K562 (cell line): Measurements from ENCODE around the gene HIVEP3. TPM values are rescaled to one million over a fixed set of nuclear protein-coding genes. Genes with fewer than 3 reads are reported as not detected.

Experiments used
- ATAC-seq: fragments of 200-7000 bp; cut with Tn5 transposase; 3 replicates; pipeline ENCODE4 v1.9.1; 2020; ENCODE audit warnings: moderate library complexity
- BruUV-seq: library from RNA; stranded (reverse); fragments of 400-500 nt; replicated peaks from 2 replicates; lab custom pipeline; 2021; lab: Mats Ljungman, UMichigan
- CTCF ChIA-PET: fragments of 300-600 bp; formaldehyde crosslinking; extraction: SDS; loops from one replicate; lab custom pipeline; 2021; ENCODE audit warnings: low intra/inter-chr PET ratio; lab: Yijun Ruan, JAX
- POLR2A ChIA-PET: fragments of 300-600, 350-650 bp; sonication (Branson Sonifier 250); formaldehyde crosslinking; extraction: SDS; loops from one replicate; lab custom pipeline; 2021; ENCODE audit warnings: antibody characterized with exemption, inconsistent platforms; lab: Yijun Ruan, JAX
- DNase-seq, 4 experiments: peaks; one replicate each; pipeline versions ENCODE4 v3.0.0 to v3.0.0-alpha.2; 2011 to 2018; ENCODE audit warnings: low spot score in 3 of 4, mixed read lengths in 3 of 4; ENCODE audit errors: extremely low read depth in 1 of 4
- FAIRE-seq: peaks from 2 replicates; lab custom pipeline; 2011; peaks lifted over from hg19 to GRCh38; lab: Jason Lieb, UNC
- H2AFZ ChIP-seq: 2 replicates; pipeline ENCODE4 v1.6.0; 2011; ENCODE audit warnings: low read depth, low read length, control low read depth, inconsistent platforms
- H3K27ac ChIP-seq: fragments of 200-600 bp; 3 replicates; pipeline ENCODE4 v1.8.0; 2011; ENCODE audit warnings: low read depth, mild to moderate bottlenecking, control low read depth, inconsistent platforms, low read length, moderate library complexity, mixed read lengths; ENCODE audit errors: extremely low read depth
- H3K27me3 ChIP-seq, 2 experiments: fragments of 300-600 bp in 1 of 2; 2 replicates in 1 of 2; 3 replicates in 1 of 2; pipeline versions ENCODE4 v1.6.0 to v1.8.0; 2011; ENCODE audit warnings: inconsistent platforms in 2 of 2, low read length in 2 of 2, mild to moderate bottlenecking in 1 of 2, mixed read lengths in 1 of 2, moderate library complexity in 1 of 2; ENCODE audit not compliant: control insufficient read depth in 2 of 2, insufficient read depth in 2 of 2
- H3K36me3 ChIP-seq: fragments of 300-600 bp; 3 replicates; pipeline ENCODE4 v1.8.0; 2011; ENCODE audit warnings: mild to moderate bottlenecking, low read length, inconsistent platforms; ENCODE audit not compliant: control insufficient read depth, insufficient read depth
- H3K4me1 ChIP-seq, 2 experiments: fragments of 200-600 bp in 1 of 2; replicated peaks in 1 of 2; 2 replicates in 1 of 2; 3 replicates in 1 of 2; pipeline versions ENCODE4 v1.5.1 to v1.8.0; 2011; ENCODE audit warnings: inconsistent platforms in 2 of 2, low read length in 2 of 2, mild to moderate bottlenecking in 1 of 2, mixed read lengths in 1 of 2, moderate library complexity in 1 of 2; ENCODE audit not compliant: control insufficient read depth in 2 of 2, insufficient read depth in 2 of 2
- H3K4me2 ChIP-seq: 2 replicates; pipeline ENCODE4 v1.6.1; 2011; ENCODE audit warnings: low read length, control low read depth, inconsistent platforms, mixed read lengths; ENCODE audit not compliant: insufficient read depth
- H3K4me3 ChIP-seq: fragments of 200-600 bp; sonication (generic), shearing (Covaris generic); 2 replicates; pipeline ENCODE4 v1.5.1; 2016; ENCODE audit warnings: control low read depth, inconsistent platforms
- H3K79me2 ChIP-seq: fragments of 200-600 bp; 3 replicates; pipeline ENCODE4 v1.8.0; 2011; ENCODE audit warnings: low read length, inconsistent platforms; ENCODE audit not compliant: control insufficient read depth, insufficient read depth
- H3K9ac ChIP-seq, 2 experiments: 2 replicates each; pipeline versions ENCODE4 v1.6.0 to v1.6.1; 2011; ENCODE audit warnings: low read depth in 2 of 2, low read length in 2 of 2, control low read depth in 1 of 2, inconsistent platforms in 1 of 2, mild to moderate bottlenecking in 1 of 2, mixed read lengths in 1 of 2; ENCODE audit not compliant: insufficient read depth in 1 of 2
- H3K9me1 ChIP-seq: one replicate; pipeline ENCODE4 v1.6.0; 2011; ENCODE audit warnings: inconsistent platforms, mild to moderate bottlenecking, low read length, moderate library complexity; ENCODE audit not compliant: control insufficient read depth, insufficient read depth
- H3K9me3 ChIP-seq: replicated peaks from 2 replicates; pipeline ENCODE4 v1.5.1; 2011; ENCODE audit warnings: low read depth, low read length, inconsistent platforms; ENCODE audit not compliant: control insufficient read depth, insufficient read depth
- H4K20me1 ChIP-seq: replicated peaks from 2 replicates; pipeline ENCODE4 v1.6.1; 2011; ENCODE audit warnings: low read length, inconsistent platforms, mixed read lengths; ENCODE audit not compliant: control insufficient read depth, insufficient read depth
- ADNP ChIP-seq: fragments of 200-800 bp; sonication (Bioruptor generic); IDR thresholded peaks from 2 replicates; pipeline ENCODE4 v1.6.1; 2016; ENCODE audit warnings: missing genetic modification characterization, missing compliant biosample characterization
- C11orf30 ChIP-seq: fragments of 450-650 bp; IDR thresholded peaks from 2 replicates; pipeline ENCODE4 v1.6.1; 2016; ENCODE audit warnings: low read depth, mild to moderate bottlenecking
- CTBP1 ChIP-seq: fragments of 450-650 bp; IDR thresholded peaks from 2 replicates; pipeline ENCODE4 v1.6.1; 2016; ENCODE audit warnings: borderline replicate concordance
- FIP1L1 ChIP-seq: fragments of 200-400 bp; formaldehyde crosslinking; IDR thresholded peaks from 2 replicates; pipeline ENCODE4 v1.6.1; 2018; ENCODE audit warnings: mild to moderate bottlenecking, low read depth, low read length; ENCODE audit not compliant: poor library complexity, severe bottlenecking
- GABPA ChIP-seq: fragments of 200-800 bp; sonication (Bioruptor generic); conservative IDR thresholded peaks from 2 replicates; pipeline ENCODE4 v1.6.1; 2016; ENCODE audit warnings: low read depth, missing genetic modification characterization, missing compliant biosample characterization
- HEY1 ChIP-seq: fragments of 250-450 bp; sonication (Bioruptor Pico); IDR thresholded peaks from 2 replicates; pipeline ENCODE4 v1.5.0; 2020; ENCODE audit warnings: mild to moderate bottlenecking, moderate library complexity, borderline replicate concordance
- MEIS2 ChIP-seq: fragments of 450-650 bp; IDR thresholded peaks from 2 replicates; pipeline ENCODE4 v1.6.1; 2014; ENCODE audit warnings: mild to moderate bottlenecking; ENCODE audit not compliant: partially characterized antibody
- PRDM10 ChIP-seq: fragments of 450-650 bp; IDR thresholded peaks from 2 replicates; pipeline ENCODE4 v1.6.1; 2018; ENCODE audit not compliant: partially characterized antibody
- PTRF ChIP-seq: fragments of 450-650 bp; IDR thresholded peaks from 2 replicates; pipeline ENCODE4 v1.6.1; 2016; ENCODE audit warnings: mild to moderate bottlenecking, missing genetic modification characterization, missing compliant biosample characterization
- ZNF184 ChIP-seq: sonication (generic); formaldehyde crosslinking; IDR thresholded peaks from 2 replicates; pipeline ENCODE4 v1.5.0; 2020; ENCODE audit warnings: missing genetic modification reagents
- ZNF23 ChIP-seq: fragments of 250-450 bp; sonication (Bioruptor Pico); IDR thresholded peaks from 2 replicates; pipeline ENCODE4 v1.4.0; 2020; ENCODE audit warnings: mild to moderate bottlenecking
- ZNF583 ChIP-seq: fragments of 250-450 bp; sonication (Bioruptor Pico); IDR thresholded peaks from 2 replicates; pipeline ENCODE4 v1.4.0; 2020
- WGBS: fragments of 100-300 bp; shearing (Covaris generic); methylation state at CpG from one replicate; pipeline ENCODE4 v1.1.6; 2016; ENCODE audit warnings: low coverage, mixed read lengths; ENCODE audit not compliant: insufficient coverage; ENCODE audit errors: missing lambda C conversion rate; 5-methylcytosine and 5-hydroxymethylcytosine counted together
- in situ Hi-C: fragments of 300-500 bp; cut with MboI; formaldehyde crosslinking; loops from 4 replicates; pipeline ENCODE4 v1.15.0; 2018; ENCODE audit warnings: inconsistent platforms, mixed read lengths
- intact Hi-C: fragments of 100-400 bp; cut with micrococcal nuclease; formaldehyde crosslinking; loops from 2 replicates; pipeline ENCODE4 v1.14.2; 2022
- polyA plus RNA-seq, 8 experiments: library from polyadenylated mRNA; depleted of rRNA in 4 of 8; stranded (reverse) in 5 of 8; unstranded in 3 of 8; fragments of >200 nt; fragmentation: Nextera tagmentation in 2 of 8; fragmentation: Illumina TruSeq in 1 of 8; extraction: Ambion mirVana in 2 of 8; extraction: Trizol in 1 of 8; gene quantifications; 2 replicates each; pipeline versions ENCODE4 v1.2.1 to v1.2.3, GENCODE V29; 2011 to 2014; ENCODE audit warnings: inconsistent platforms in 1 of 8, missing spikeins in 1 of 8
- total RNA-seq, 7 experiments: library from RNA; depleted of rRNA in 6 of 7; stranded (reverse); fragments of >200 nt in 6 of 7; fragmentation: Illumina TruSeq in 2 of 7; extraction: Trizol in 2 of 7; gene quantifications; 2 replicates each; pipeline versions ENCODE4 v1.2.1 to v1.2.3, GENCODE V29; 2011 to 2021; ENCODE audit warnings: low replicate concordance in 1 of 7
- TF ChIP-seq, protein P1 (sequence below): fragments of 450-650 bp; IDR thresholded peaks from 2 replicates; pipeline ENCODE4 v1.6.1; 2016

Gene HIVEP3
- total and polyA plus RNA-seq, 9 of the 15 experiments (the other 6 are each of a cell fraction or from before 2014, with no cell fraction given) = 0.09 to 0.58 (median 0.34) TPM; not detected in 1

GRCh38 chr1:41716188-41717130 lies 202.3 kb downstream of the HIVEP3 start:
- CTCF ChIA-PET = no interaction called here
- Histone ChIP-seq H3K4me1 (no peaks in the 10 kb centered on the region; a peak in 1 of 5 replicates), H3K36me3 (no peaks in the 10 kb centered on the region), H3K9me1 (no peaks in the 10 kb centered on the region), H3K79me2 (no peaks in the 10 kb centered on the region), H3K9me3 (no peaks in the 10 kb centered on the region), H3K27me3 (peaks cover 5 to 49% of the 10 kb centered on the region in 2 experiments; a peak in 4 of 5 replicates), H3K9ac (no peak overlapping the region; a peak in 1 of 4 replicates), H3K4me2 (0 out of 2 replicates have a peak overlapping the region, but pooled peaks have one; percentile 20), H4K20me1 (no peaks in the 10 kb centered on the region; the same call in 1 of the 2 replicates), H2AFZ (no peak overlapping the region), H3K27ac (no peak overlapping the region), H3K4me3 (no peak overlapping the region)
- in situ Hi-C loops (no loop called here), intact Hi-C loops (no loop called here)
- no TSS peak for BruUV-seq
- DNase-seq (peak; percentile 20 to 49 (median 40)), ATAC-seq (peak; percentile 83), FAIRE-seq (no peak)
- 3% methylated on average over 12 of the region's 12 CpGs for WGBS
- POLR2A ChIA-PET = interaction anchor here (0.6 to 1.2 kb wide), 2 partner anchors 11 to 37 kb away, joined by 3 to 5 read pairs; no protein-coding TSS in a partner anchor
- TF ChIP-seq ZNF184 (CRISPR knock-in tag) = no peak
- TF ChIP-seq GABPA (tag) = no peak
- no peak for TF ChIP-seq FIP1L1
- TF ChIP-seq ZNF583 (CRISPR knock-in tag) = no peak
- no peak for TF ChIP-seq PTRF
- TF ChIP-seq PRDM10 = peak; percentile 73
- peak; percentile 35; the same call in 1 of the 2 replicates for TF ChIP-seq CTBP1
- TF ChIP-seq, protein P1, sequence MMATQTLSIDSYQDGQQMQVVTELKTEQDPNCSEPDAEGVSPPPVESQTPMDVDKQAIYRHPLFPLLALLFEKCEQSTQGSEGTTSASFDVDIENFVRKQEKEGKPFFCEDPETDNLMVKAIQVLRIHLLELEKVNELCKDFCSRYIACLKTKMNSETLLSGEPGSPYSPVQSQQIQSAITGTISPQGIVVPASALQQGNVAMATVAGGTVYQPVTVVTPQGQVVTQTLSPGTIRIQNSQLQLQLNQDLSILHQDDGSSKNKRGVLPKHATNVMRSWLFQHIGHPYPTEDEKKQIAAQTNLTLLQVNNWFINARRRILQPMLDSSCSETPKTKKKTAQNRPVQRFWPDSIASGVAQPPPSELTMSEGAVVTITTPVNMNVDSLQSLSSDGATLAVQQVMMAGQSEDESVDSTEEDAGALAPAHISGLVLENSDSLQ = peak; percentile 68
- no peak for TF ChIP-seq C11orf30
- no peak for TF ChIP-seq ADNP
- peak; percentile 80 for TF ChIP-seq MEIS2
- no peak for TF ChIP-seq ZNF23
- TF ChIP-seq HEY1 (CRISPR knock-in tag) = no peak
